ENCODE measurements around the gene ECI1.

DNA sequence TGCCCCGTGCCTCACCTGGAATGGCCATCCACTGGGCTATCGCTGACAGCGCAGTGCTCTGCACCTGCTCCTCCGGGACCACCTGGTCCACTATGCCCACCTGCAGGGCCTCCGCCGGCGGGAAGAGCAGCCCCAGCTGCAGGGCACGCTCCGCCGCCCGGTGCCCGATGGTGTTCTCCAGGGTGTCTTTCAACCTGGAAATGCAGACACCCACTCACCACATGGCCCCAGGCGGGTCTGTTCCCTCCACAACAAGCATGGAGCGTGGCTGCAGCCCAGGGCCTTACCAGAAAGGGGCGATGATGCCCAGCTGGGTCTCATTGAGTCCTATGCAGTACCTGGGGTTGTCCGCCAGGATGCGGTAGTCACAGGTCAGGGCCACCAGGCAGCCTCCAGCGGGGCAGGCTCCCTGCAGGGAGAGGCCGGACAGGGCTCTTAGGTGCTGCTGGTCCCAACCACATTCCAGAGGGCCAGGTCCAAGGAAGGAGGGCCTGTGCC, 8.3 kb downstream of the ECI1 start:
- TF ChIP-seq, protein P1, sequence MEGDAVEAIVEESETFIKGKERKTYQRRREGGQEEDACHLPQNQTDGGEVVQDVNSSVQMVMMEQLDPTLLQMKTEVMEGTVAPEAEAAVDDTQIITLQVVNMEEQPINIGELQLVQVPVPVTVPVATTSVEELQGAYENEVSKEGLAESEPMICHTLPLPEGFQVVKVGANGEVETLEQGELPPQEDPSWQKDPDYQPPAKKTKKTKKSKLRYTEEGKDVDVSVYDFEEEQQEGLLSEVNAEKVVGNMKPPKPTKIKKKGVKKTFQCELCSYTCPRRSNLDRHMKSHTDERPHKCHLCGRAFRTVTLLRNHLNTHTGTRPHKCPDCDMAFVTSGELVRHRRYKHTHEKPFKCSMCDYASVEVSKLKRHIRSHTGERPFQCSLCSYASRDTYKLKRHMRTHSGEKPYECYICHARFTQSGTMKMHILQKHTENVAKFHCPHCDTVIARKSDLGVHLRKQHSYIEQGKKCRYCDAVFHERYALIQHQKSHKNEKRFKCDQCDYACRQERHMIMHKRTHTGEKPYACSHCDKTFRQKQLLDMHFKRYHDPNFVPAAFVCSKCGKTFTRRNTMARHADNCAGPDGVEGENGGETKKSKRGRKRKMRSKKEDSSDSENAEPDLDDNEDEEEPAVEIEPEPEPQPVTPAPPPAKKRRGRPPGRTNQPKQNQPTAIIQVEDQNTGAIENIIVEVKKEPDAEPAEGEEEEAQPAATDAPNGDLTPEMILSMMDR (conservative IDR thresholded peaks at IDR 0.05; ENCODE audit: low read depth, low read length) = no peak
- no peak for TF ChIP-seq POLR2A (IDR thresholded peaks at IDR 0.05; ENCODE audit: low read depth, low read length)
- TF ChIP-seq MAFK (IDR thresholded peaks at IDR 0.05; ENCODE audit: low read depth, low read length) = no peak
- TF ChIP-seq USF2 (IDR thresholded peaks at IDR 0.05; ENCODE audit: low read depth, low read length) = no peak
- no peak for TF ChIP-seq SMC3 (IDR thresholded peaks at IDR 0.05; ENCODE audit: low read depth, low read length)
- no peak for TF ChIP-seq FOS (IDR thresholded peaks at IDR 0.05; ENCODE audit: low read depth, low read length)
- TF ChIP-seq, protein P2, sequence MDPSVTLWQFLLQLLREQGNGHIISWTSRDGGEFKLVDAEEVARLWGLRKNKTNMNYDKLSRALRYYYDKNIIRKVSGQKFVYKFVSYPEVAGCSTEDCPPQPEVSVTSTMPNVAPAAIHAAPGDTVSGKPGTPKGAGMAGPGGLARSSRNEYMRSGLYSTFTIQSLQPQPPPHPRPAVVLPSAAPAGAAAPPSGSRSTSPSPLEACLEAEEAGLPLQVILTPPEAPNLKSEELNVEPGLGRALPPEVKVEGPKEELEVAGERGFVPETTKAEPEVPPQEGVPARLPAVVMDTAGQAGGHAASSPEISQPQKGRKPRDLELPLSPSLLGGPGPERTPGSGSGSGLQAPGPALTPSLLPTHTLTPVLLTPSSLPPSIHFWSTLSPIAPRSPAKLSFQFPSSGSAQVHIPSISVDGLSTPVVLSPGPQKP (IDR thresholded peaks at IDR 0.05; ENCODE audit: borderline replicate concordance, low read depth, low read length) = no peak
- TF ChIP-seq BHLHE40 (IDR thresholded peaks at IDR 0.05; ENCODE audit: low read depth, low read length) = no peak
- no peak for TF ChIP-seq MXI1 (IDR thresholded peaks at IDR 0.05; ENCODE audit: borderline replicate concordance, low read depth, low read length)
- TF ChIP-seq CHD1 (IDR thresholded peaks at IDR 0.05; ENCODE audit: low read depth, low read length) = no peak
- no peak for TF ChIP-seq RFX5 (IDR thresholded peaks at IDR 0.05; ENCODE audit: low read depth, low read length)
- no peak for TF ChIP-seq RCOR1 (IDR thresholded peaks at IDR 0.05; ENCODE audit: insufficient replicate concordance, low read length)
- TF ChIP-seq RAD21 (IDR thresholded peaks at IDR 0.05; ENCODE audit: low read length) = no peak
- no peak for TF ChIP-seq MAZ (IDR thresholded peaks at IDR 0.05; ENCODE audit: borderline replicate concordance, low read depth, low read length)

Data from IMR-90 (cell line).